RWPE2 (cell line): ENCODE data around the gene PEX14.
A peak's percentile ranks its signal among the peaks of the same experiment; 100 is the strongest.

ENCODE experiments used
- ATAC-seq: fragments of 200-7000 bp; cut with Tn5 transposase; 3 replicates; pipeline ENCODE4 v1.9.1; 2021; ENCODE audit warnings: low read depth
- DNase-seq: peaks from one replicate; pipeline ENCODE4 v3.0.0-alpha.2; 2020; ENCODE audit warnings: low spot score
- H3K27ac ChIP-seq: fragments of 450-650 bp; 2 replicates; pipeline ENCODE4 v1.5.1; 2017; ENCODE audit warnings: mild to moderate bottlenecking; ENCODE audit not compliant: poor library complexity, severe bottlenecking
- H3K27me3 ChIP-seq: fragments of 250-450 bp; sonication (Bioruptor Pico); 2 replicates; pipeline ENCODE4 v1.5.1; 2021; ENCODE audit warnings: mild to moderate bottlenecking, moderate library complexity; ENCODE audit not compliant: insufficient read depth, poor library complexity, severe bottlenecking
- H3K36me3 ChIP-seq: fragments of 250-450 bp; sonication (Bioruptor Pico); 2 replicates; pipeline ENCODE4 v1.5.1; 2020; ENCODE audit warnings: low read depth, mild to moderate bottlenecking, moderate library complexity
- H3K4me1 ChIP-seq: fragments of 250-450 bp; sonication (Bioruptor Pico); 2 replicates; pipeline ENCODE4 v1.5.1; 2021; ENCODE audit warnings: mild to moderate bottlenecking, moderate library complexity; ENCODE audit not compliant: insufficient read depth, poor library complexity, severe bottlenecking
- H3K4me3 ChIP-seq: fragments of 250-450 bp; sonication (Bioruptor Pico); 2 replicates; pipeline ENCODE4 v1.5.1; 2021; ENCODE audit warnings: mild to moderate bottlenecking, moderate library complexity; ENCODE audit not compliant: severe bottlenecking
- H3K9me3 ChIP-seq: fragments of 250-450 bp; sonication (Bioruptor Pico); 2 replicates; pipeline ENCODE4 v1.5.1; 2021; ENCODE audit warnings: mild to moderate bottlenecking, moderate library complexity; ENCODE audit not compliant: severe bottlenecking
- TF ChIP-seq, protein P1 (sequence below): fragments of 450-650 bp; IDR thresholded peaks from one replicate; pipeline ENCODE4 v1.5.1; 2017; ENCODE audit warnings: mild to moderate bottlenecking, moderate library complexity; ENCODE audit not compliant: poor library complexity, severe bottlenecking

PEX14 gene

DNA sequence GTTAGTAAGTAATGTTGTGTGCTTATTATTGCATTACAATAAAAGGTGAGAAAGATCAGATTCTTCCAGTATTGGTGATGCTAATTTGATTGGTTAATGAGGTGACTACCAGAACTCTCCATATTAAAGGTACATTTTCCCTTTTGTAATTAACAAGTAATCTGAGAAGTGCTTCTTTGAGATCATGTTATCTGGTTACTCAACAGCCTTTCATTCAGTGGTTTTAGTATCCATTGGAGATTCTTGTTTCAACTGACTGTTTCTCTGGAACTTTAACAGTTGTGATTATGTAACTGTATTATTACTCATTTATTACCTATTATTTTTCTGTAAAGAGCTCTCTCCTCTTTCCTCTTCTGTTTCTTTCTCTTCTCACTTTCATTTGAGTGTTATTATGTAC is 86.7 kb downstream of the PEX14 start:
- Histone ChIP-seq H3K27me3 (no peaks in the 10 kb centered on the region), H3K4me3 (no peak overlapping the region), H3K27ac (peak overlapping the region; percentile 9), H3K36me3 (peaks cover 3% of the 10 kb centered on the region; the same call in 1 of the 2 replicates), H3K9me3 (peaks cover 10% of the 10 kb centered on the region), H3K4me1 (peaks cover 11% of the 10 kb centered on the region)
- ATAC-seq (peak; percentile 48; the same call in 2 of the 3 replicates), DNase-seq (no peak)
- TF ChIP-seq, protein P1, sequence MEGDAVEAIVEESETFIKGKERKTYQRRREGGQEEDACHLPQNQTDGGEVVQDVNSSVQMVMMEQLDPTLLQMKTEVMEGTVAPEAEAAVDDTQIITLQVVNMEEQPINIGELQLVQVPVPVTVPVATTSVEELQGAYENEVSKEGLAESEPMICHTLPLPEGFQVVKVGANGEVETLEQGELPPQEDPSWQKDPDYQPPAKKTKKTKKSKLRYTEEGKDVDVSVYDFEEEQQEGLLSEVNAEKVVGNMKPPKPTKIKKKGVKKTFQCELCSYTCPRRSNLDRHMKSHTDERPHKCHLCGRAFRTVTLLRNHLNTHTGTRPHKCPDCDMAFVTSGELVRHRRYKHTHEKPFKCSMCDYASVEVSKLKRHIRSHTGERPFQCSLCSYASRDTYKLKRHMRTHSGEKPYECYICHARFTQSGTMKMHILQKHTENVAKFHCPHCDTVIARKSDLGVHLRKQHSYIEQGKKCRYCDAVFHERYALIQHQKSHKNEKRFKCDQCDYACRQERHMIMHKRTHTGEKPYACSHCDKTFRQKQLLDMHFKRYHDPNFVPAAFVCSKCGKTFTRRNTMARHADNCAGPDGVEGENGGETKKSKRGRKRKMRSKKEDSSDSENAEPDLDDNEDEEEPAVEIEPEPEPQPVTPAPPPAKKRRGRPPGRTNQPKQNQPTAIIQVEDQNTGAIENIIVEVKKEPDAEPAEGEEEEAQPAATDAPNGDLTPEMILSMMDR, result no peak

DNA sequence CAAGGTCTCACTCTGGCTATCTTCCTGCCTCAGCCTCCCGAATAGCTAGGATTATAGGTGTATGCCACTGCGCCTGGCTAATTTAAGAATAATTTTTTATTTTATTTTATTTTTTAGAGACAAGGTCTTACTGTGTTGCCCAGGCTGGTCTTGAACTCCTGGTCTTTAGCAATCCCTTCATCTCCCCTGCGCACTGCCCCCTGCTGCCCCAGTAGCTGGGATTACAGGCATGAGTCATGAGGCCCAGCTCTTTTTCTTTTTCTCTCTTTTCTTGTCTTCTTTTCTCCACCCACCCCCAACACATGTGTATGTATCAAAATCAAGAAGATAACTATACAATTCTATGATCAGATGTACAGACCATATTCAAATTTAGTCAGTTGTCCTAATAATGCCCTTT is 87.2 kb downstream of the PEX14 start:
- Histone ChIP-seq H3K27me3 (no peaks in the 10 kb centered on the region), H3K9me3 (peaks cover 10% of the 10 kb centered on the region), H3K36me3 (peaks cover 3% of the 10 kb centered on the region; the same call in 1 of the 2 replicates), H3K4me1 (peaks cover 11% of the 10 kb centered on the region), H3K27ac (peak overlapping the region; percentile 9), H3K4me3 (no peak overlapping the region)
- TF ChIP-seq, protein P1, result peak; percentile 22
- DNase-seq (no peak), ATAC-seq (no peak)

DNA sequence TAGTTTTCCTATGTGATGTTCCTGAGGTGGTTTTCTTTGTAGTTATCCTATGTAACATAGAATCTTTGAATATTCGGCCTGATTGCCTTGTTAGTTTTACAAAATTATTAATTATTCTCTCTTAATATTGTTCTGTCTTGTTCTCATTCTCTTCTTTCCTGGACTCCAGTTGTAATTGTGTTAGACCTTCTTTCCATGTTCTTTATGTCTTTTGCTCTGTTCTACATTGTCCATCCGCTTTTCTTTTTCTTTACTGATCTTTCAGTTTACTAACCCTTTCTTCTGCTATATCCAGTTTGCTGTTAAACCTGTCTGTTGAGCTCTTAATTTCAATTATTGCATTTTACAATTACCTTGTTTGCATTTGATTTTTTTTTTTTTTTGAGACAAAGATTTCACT is 89.3 kb downstream of the PEX14 start:
- H3K27ac ChIP-seq, result no peak overlapping the region
- H3K27me3 ChIP-seq, result no peaks in the 10 kb centered on the region
- DNase-seq (no peak), ATAC-seq (no peak)
- H3K4me3 ChIP-seq, result no peak overlapping the region
- H3K36me3 ChIP-seq, result peaks cover 10% of the 10 kb centered on the region
- TF ChIP-seq, protein P1, result no peak
- H3K4me1 ChIP-seq, result peaks cover 11% of the 10 kb centered on the region
- peaks cover 12% of the 10 kb centered on the region for H3K9me3 ChIP-seq

DNA sequence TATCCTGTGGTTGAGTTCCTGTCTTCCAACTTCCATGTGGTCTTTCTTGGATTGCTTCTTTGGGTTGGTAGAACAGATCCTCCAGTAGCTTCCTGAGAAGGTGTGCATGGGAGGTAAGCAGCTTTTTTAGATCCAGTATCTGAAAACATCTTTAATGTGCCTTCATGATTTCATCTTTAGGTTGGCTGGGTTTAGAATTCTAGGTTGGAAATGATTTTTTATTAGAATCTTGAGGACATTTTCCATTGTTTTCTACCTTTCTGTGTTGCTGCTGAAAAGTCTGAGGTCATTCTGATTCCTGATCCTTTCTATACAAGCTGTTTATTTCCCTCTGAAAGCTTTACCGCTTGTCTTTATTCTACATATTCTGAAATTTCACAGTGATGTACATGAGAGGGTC is 94.8 kb downstream of the PEX14 start:
- no peak for ATAC-seq
- Histone ChIP-seq H3K27me3 (no peaks in the 10 kb centered on the region), H3K27ac (no peak overlapping the region), H3K4me1 (no peaks in the 10 kb centered on the region), H3K9me3 (peaks cover 2% of the 10 kb centered on the region), H3K36me3 (peaks cover 7% of the 10 kb centered on the region; the same call in 1 of the 2 replicates), H3K4me3 (no peak overlapping the region)
- TF ChIP-seq, protein P1, result no peak
- DNase-seq, result no peak

DNA sequence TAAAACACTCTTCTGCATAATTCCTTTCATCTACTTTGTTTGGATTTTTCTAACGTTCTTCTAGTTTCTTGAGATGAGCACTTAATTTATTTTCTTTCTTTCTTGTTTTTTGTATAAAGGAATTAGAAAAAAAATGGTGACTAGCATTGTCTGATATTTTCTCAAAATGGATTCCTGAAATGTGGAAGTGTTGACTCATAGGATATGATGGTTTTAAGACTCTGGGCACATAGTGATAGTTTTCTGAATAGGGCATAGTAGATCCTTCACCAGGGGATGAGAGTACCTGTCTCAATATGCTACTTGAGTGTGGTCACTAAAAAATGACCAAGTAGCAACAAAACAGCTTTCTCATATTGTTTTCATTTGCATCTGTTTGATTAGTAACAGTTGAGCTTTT is 100.9 kb downstream of the PEX14 start:
- Histone ChIP-seq H3K36me3 (peaks cover 4% of the 10 kb centered on the region; the same call in 1 of the 2 replicates), H3K9me3 (no peaks in the 10 kb centered on the region), H3K27me3 (no peaks in the 10 kb centered on the region), H3K27ac (peak overlapping the region; percentile 71), H3K4me3 (no peak overlapping the region), H3K4me1 (peaks cover 12% of the 10 kb centered on the region)
- TF ChIP-seq, protein P1, result no peak
- ATAC-seq (peak; percentile 93), DNase-seq (no peak)
